Retinal pigment epithelial cell (primary cell): ENCODE measurements around the gene CACNG8.
A peak's percentile ranks its signal among the peaks of the same experiment; 100 is the strongest.

Source experiments
- DNase-seq: peaks from one replicate; pipeline ENCODE4 v3.0.0-alpha.2; 2010; ENCODE audit warnings: low read depth
- H3K4me3 ChIP-seq: 2 replicates; pipeline ENCODE4 v1.5.1; 2011; ENCODE audit warnings: mild to moderate bottlenecking, low read length, control low read depth, moderate library complexity
- CTCF ChIP-seq: conservative IDR thresholded peaks from 2 replicates; pipeline ENCODE4 v1.5.1; 2011; ENCODE audit warnings: low read depth, low read length, control low read depth, inconsistent platforms

CACNG8 gene

GRCh38 chr19:54021932-54022331 is 59.2 kb downstream of the CACNG8 start:
- DNase-seq, result no peak
- H3K4me3 ChIP-seq, result no peak overlapping the region
- no peak for TF ChIP-seq CTCF

GRCh38 chr19:54023191-54023590 is 60.5 kb downstream of the CACNG8 start:
- no peak overlapping the region for H3K4me3 ChIP-seq
- TF ChIP-seq CTCF, result no peak
- no peak for DNase-seq

GRCh38 chr19:54024660-54025059 is 61.9 kb downstream of the CACNG8 start:
- no peak overlapping the region for H3K4me3 ChIP-seq
- DNase-seq, result no peak
- TF ChIP-seq CTCF, result no peak

- no peak for DNase-seq
- no peak for TF ChIP-seq CTCF
- no peak overlapping the region for H3K4me3 ChIP-seq
Observed at GRCh38 chr19:54026656-54027055, 63.9 kb downstream of the CACNG8 start.

GRCh38 chr19:54029301-54029700 is 66.6 kb downstream of the CACNG8 start:
- TF ChIP-seq CTCF, result no peak

GRCh38 chr19:54029930-54030490 is 67.3 kb downstream of the CACNG8 start:
- no peak for DNase-seq
- no peak overlapping the region for H3K4me3 ChIP-seq
- TF ChIP-seq CTCF, result peak; percentile 77

More at GRCh38 chr19:54029301-54029700, 66.6 kb downstream of the CACNG8 start:
- H3K4me3 ChIP-seq, result no peak overlapping the region
- DNase-seq, result no peak

- no peak overlapping the region for H3K4me3 ChIP-seq
- no peak for DNase-seq
Observed at GRCh38 chr19:54030895-54031586, 68.3 kb downstream of the CACNG8 start.

More at GRCh38 chr19:54030895-54031586, 68.3 kb downstream of the CACNG8 start:
- TF ChIP-seq CTCF, result peak; percentile 58
